HG02852 (cell line): ENCODE data around the gene TSPAN14.

Experiments
- ATAC-seq: cut with Tn5 transposase; IDR thresholded peaks from one replicate; pipeline ENCODE4 v1.9.1; 2021; ENCODE audit warnings: mild to moderate bottlenecking, moderate library complexity; ENCODE audit not compliant: unreplicated experiment

The TSPAN14 gene

DNA sequence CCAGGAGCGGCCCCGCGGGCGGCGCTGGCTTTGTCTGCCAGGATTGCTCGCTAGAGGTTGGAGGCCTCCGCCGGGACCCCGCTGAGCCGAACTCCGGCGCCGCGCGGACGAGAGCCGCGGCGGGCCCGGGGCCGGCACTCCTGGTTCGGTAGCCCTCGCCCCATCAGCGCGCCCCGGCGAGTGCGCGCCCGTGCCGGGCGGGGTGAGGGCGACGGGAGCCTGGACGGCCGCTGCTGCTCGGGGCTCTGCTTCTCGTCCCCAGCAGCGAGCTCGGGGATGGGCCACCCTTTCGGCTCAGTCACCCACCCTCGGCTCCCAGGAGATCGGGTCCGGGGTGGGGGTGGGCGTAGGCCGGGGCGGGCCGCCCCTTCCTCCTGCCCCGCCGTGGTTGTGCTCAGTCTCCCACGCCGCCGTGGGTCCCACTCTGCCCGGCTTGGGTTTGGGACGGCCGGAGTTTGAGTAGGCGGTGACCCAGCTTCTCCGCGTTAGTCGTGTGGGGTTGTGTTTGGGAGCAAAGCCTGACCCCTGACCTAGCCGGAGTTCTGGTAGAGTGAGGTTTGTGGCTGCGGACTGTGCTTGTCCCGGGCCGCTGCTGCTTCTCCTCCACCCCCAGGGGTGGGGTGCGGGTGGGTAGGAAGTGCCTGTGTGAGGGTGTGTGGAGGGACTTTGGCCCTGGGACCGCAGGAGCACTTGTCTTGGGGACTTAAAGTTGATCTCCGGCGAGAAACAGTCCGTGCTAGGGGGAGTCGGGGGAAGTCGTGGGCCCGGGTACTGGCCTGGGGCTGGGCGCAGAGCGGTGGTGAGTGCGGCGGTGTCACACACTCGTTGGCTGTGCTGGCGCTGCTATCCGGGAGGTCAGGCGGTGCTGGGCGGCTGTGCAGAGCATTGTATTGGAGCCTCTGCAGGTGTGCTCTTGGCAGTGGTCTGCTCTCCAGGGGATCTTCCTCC, 677 bp downstream of the TSPAN14 start:
- peak; percentile 29 for ATAC-seq

DNA sequence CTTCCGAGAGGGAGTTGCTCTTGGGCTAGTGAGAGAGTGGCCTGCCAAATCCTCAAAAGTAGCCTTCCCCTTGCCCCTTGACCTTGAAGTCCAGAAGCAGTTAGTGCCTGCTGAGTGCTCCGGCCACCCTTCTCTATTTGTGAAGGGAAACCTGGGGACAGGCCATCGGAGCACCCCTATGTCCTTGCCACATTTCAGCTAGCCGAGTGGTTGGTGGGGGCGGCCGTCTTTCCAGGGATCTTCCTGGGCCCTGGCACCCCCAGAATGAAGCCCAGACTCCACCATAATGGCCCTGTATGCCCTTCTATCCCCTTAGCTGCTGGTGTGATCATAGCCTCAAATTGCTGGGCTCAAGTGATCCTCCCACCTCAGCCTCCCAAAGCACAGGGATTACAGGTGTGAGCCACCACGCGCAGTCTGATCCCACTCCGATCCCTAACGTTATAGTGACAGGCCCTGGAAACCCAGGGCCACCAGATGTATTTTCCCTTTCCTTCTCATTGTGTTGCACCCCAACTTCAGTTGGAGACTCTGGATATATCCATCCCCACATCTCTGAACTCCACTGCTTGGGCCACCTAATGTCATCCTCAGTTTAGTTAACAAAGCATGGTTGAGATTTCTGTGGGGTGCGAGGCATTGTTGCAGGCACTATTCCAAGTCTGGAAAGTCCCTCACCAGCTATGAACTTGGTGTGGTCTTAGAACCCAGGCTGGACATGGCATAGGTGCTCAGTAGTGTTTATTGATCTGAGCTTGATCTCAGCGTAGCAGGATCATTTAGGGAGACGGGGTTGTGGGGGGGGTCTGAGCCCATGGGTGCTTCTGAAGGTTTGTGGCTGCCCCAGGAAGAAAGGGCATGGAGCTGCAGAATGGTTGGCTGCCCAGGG, 1.6 kb downstream of the TSPAN14 start:
- ATAC-seq, result no peak

DNA sequence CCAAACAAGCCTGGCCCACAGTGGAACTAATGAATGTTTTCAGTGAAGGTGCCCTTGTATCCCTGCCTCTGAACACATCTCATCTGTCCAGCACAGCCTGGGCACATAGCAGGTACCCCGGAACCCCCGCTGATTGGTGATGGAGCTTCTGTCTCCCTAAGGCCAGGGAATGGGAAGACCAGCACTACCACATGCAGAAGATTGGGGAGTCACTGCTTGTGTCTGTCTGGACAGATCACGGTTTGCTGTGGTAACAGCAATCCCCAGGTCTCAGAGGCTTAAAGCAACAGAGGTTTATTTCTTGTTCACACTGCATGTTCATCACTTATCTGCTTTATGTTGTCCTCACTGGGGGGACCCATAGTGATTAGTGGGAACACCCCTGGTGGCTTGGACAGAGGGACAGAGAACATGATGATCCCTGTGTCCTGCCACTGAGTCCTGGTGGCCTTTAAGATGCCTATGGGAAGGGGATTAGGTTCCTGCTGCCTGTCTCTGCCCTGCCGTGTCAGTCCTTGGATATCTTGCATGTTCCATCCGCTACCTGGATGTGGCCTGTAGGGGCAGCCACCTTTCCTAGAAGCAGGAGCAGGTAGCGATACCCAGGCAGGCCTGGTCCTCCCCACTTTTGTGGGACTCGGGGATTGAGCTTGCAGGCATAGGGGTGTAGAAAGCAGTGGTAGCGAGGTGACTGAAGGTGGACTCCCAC, 3.6 kb downstream of the TSPAN14 start:
- ATAC-seq, result no peak

GRCh38 chr10:80458263-80458625, 4.1 kb downstream of the TSPAN14 start:
- ATAC-seq, result no peak

- no peak for ATAC-seq
Observed at GRCh38 chr10:80458638-80459037, 4.5 kb downstream of the TSPAN14 start.

DNA sequence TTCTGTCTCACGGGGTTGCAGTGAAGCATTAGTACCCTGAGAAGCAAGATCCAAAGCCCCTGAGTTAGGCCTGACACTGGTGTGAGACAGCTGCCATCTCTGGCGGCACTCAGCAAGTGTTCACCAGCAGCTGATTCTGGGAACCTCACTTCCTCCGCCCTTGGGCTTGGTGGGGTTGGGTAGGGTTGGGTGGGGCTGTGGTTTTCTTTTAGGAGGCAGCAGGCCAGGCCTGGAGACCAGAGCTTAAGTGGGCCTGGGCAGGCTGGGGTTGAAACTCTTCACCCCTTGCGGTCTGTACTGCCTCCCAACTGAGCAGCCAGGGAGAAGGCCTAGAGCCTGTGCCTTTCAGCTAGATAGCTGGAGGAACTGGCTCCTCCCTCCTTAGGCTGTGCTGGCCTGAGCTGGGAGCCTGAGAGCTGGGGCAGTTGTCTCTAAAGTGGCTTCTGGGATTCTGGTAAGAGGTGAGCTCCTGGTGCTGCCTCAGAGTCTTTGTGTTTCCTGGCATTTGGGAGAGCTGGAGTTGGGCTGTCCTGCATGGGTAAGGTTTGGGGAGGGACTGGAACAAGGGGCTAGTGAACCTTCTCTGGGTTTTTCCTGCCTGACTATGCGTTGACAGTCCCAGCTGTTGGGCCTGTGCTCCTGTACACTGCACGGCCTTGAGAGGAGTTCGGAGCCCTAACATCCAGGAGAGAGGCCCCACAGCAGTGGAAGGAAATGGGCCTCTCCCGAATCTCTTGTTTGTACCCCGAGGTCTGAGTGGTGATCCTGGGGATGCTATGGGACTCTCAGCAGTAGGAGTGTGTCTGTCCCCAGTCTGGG, 5.1 kb downstream of the TSPAN14 start:
- peak; percentile 32 for ATAC-seq

GRCh38 chr10:80460399-80461207, 6.5 kb downstream of the TSPAN14 start:
- ATAC-seq, result no peak

DNA sequence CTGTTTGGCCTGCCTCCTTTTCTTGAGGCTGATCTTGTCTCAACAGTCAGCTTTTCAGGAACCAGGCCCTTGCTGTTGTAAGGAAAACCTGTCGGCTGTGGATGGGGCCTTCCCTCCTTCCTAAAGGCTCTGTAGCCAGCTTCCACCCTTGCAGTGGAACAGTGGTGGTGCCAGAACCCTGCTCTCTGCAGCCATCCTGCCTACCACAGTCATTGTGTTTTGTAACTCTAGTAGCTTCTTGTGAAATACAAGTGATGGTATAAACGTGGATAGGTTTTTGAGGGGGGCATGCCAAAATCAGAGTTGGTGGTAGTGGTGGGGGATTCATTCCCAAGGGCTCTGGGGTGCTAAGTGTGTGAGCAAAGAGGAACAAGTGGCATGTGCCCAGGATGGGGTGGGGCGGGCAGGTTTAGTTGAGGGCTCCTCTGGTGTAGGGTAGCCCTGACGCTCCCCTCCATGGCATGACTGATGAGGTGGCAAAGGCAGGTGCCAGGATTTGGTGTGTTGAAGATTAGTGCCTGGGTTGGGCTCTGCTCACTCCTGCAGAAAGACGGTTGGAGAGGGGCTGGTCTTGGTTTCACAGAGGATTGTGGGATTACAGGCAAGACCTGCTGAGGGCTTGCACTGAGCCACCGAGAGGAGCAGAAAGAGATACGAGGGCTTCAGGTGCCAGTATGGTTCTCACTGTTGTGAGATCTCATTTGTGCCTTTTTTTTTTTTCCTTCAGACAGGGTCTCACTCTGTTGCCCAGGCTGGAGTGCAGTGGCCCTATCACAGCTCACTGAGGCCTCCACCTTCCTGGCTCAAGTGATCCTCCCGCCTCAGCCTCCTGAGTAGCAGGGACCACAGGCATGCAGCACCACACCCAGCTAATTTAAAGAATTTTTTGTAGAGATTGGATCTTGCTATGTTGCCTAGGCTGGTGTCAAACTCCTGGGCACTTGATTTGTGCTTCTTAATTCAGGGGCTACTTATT, 7.4 kb downstream of the TSPAN14 start:
- ATAC-seq, result no peak

DNA sequence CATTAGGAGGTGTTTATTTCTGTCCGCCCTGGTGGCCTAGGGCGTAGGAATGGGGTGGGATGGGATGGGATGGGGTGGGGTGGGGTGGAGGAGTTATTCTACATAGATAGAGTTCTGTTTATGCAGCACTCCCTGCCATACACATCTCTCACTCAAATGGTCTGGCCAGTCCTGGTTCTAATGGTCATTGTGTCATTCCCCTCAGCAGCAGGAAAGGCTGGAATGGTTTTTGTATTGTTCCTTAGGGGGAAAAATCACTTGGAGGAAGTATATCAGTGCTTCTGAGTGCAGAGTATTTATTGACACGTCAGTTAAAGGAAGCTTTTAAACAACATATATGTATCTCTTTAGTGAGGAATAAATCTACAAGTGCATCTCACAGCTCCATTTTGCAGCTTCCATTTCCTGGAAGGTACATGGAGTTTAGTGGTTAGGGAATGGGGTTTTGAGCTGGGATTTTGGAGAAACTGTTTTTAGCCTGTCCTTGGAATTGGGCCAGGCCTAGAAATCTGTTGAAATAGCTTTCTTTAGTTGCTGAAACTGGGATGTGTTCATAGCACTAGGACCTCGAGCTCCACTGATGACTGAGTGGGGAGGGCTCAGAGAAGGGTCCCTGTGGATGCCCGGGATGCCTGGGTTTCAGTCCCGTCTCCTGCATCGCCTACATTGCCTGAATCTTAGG, 8.3 kb downstream of the TSPAN14 start:
- ATAC-seq, result no peak

GRCh38 chr10:80462981-80463741, 9.1 kb downstream of the TSPAN14 start:
- ATAC-seq, result peak; percentile 37

DNA sequence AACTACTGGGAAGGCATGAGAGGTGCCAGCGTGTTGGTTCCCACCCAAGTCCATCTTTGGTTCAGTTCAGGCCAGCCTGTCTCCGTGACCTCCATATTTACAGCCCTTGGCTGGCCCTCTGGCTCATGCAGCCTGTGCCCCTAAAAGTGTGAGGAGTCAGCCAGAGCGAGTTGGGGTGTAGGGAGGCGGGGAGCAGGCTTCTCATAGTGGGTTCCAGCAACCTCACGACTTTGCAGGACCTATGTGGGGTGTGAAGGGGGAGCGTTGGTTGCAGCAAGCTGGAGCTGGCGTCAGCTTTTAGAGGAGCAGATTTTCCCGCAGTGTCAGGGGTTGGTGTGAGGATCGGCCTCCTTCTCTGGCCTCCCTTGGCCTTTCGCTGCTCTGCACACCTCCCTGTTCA, 9.8 kb downstream of the TSPAN14 start:
- ATAC-seq, result no peak

GRCh38 chr10:80464557-80465450, 10.7 kb downstream of the TSPAN14 start:
- no peak for ATAC-seq

DNA sequence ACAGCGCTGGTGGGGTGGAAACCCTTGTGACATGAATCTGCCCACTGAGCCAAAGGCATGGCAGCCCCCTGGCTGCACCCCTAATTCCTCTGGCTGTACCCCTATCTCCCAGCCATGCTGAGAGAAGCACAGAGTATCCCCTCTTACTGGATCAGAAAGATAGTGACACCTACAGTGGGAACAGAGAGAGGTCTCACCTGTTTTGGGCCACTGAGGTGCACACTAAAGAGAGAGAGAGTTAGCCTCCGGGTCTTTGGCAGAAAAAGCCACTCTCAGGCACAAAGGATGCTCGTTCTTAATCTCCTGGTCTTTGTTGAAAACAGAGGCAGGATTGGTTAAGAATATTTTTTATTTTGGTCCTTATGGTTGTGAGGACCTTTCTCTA, 11.3 kb downstream of the TSPAN14 start:
- no peak for ATAC-seq

- peak; percentile 43 for ATAC-seq
Observed at GRCh38 chr10:80465839-80466590, 11.9 kb downstream of the TSPAN14 start.

- ATAC-seq, result no peak
Observed at GRCh38 chr10:80466724-80467326, 12.7 kb downstream of the TSPAN14 start.
